ENCODE results near the gene TCF7L1.
"Not testable (repeated sequence)": the region's sequence is repeated elsewhere in the genome, so short reads cannot be mapped to it uniquely, and the experiment has no call there.

TCF7L1 gene

DNA sequence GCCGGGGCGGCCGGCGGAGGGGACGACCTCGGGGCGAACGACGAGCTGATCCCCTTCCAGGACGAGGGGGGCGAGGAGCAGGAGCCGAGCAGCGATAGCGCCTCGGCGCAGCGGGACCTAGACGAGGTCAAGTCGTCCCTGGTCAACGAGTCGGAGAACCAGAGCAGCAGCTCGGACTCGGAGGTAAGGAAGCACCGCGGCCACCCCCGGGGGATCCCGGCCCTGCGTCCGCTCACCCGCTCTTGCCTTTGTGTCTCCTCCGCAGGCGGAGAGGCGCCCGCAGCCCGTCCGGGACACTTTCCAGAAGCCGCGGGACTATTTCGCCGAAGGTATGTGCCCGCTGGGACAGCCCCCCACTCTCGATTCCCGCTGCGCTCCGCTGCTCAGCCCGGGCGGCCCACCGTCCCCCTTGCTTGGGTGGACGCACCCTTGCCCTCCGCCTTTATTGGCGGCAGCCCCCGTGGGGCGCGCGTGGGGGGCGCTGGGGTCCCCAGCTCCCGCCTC, 611 bp downstream of the TCF7L1 start:
- DNase-seq, result peak; percentile 18

- peak; percentile 13 for DNase-seq
Measured at GRCh38 chr2:85134255-85134895, 1.2 kb downstream of the TCF7L1 start.

- no peak for DNase-seq
Measured at GRCh38 chr2:85134896-85135659, 1.9 kb downstream of the TCF7L1 start.

DNA sequence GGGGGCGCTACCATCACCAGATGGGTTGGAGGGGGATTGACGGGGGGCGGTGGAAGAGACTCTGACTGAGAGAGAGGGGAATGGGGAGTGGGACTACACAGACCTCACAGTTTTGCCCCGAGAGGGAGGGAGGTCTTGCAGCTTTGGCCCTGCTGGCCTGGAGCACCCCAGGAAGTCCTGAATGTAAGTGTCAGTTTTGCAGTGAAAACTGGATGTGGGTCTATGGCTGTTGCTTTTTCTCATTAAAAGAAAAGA, 2.4 kb downstream of the TCF7L1 start:
- DNase-seq, result no peak

GRCh38 chr2:85137156-85137555, 4.0 kb downstream of the TCF7L1 start:
- no peak for DNase-seq

- DNase-seq, result no peak
Measured at GRCh38 chr2:85143463-85144082, 10.4 kb downstream of the TCF7L1 start.

DNA sequence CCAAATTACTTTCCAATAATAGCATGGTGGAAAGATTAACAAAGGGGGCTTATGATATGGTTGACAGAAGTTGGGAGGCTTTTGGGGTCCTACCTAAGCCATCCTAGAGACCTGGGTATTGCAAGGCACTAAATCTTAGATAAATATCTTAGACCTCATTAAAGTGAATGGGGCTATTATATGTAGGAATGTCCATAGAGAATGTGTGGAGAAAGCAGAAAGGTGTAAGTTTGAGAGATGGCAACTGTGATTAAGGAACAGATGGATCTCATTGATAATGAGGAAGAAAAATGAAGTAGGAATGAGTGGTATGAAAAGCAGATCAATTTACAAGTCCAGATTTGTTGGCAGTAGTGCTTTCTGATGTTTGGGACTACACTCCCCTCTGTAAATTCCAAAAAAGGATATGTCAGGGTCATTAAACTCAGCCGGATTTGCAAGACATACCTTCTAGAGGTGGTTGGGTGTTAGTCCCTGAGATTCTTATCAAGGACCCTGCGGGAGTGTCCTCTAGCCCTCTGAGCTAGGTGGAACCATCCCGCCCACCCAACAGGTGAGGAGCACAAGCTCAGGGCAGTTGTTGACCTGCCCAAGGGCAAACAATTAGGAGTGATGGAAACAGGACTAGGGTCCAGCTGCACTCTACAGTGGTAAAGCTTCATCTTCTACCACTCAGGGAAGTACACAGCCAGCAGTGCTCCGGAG, 12.1 kb downstream of the TCF7L1 start:
- no peak for DNase-seq

DNA sequence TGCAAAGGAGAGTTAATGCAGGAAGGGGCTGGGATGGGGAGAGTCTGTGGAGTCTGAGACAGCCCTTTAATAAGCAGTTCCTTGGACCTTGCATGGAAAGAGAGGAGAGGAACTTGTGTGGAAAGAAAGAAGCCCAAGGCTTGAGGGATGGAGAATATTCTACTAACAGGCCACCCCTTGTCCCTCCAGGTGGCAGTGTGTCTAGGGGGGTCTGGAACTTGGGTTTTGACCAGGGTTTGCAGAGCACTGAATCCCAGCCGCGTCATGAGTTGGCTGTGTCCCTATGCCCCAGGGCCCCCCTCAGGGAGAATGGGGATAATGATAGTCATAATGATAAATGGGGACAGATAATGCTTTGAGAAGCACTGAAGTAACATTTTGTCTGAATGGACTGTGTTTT, 15.0 kb downstream of the TCF7L1 start:
- no peak for DNase-seq

- no peak for DNase-seq
Measured at GRCh38 chr2:85151026-85151425, 17.8 kb downstream of the TCF7L1 start.

- DNase-seq, result no peak
Measured at GRCh38 chr2:85152895-85153294, 19.7 kb downstream of the TCF7L1 start.

- no peak for DNase-seq
Measured at GRCh38 chr2:85154048-85154753, 21.0 kb downstream of the TCF7L1 start.

GRCh38 chr2:85155082-85155481, 21.9 kb downstream of the TCF7L1 start:
- DNase-seq, result not testable (repeated sequence)

GRCh38 chr2:85156153-85156552, 23.0 kb downstream of the TCF7L1 start:
- no peak for DNase-seq

DNA sequence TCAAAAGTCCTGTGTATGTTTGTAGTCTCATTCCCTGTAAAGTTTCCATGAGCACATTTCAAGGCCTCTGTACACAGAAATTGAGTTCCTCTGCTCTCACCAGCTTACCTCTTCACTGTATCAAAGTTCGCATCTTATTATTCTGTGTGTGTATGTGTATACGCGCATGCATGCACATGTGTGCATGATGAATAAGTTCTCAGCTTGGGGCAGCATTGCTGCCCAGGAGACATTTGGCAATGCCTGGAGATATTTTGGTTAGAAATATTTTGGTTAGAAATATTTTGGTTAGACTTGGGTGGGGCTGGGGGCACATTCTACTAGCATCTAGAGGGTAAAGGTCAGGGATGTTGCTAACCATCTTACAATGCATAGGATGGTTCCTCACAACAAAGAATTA, 23.4 kb downstream of the TCF7L1 start:
- DNase-seq, result no peak

- DNase-seq, result no peak
Measured at GRCh38 chr2:85157345-85157744, 24.2 kb downstream of the TCF7L1 start.

- DNase-seq, result no peak
Measured at GRCh38 chr2:85158559-85159273, 25.5 kb downstream of the TCF7L1 start.

DNA sequence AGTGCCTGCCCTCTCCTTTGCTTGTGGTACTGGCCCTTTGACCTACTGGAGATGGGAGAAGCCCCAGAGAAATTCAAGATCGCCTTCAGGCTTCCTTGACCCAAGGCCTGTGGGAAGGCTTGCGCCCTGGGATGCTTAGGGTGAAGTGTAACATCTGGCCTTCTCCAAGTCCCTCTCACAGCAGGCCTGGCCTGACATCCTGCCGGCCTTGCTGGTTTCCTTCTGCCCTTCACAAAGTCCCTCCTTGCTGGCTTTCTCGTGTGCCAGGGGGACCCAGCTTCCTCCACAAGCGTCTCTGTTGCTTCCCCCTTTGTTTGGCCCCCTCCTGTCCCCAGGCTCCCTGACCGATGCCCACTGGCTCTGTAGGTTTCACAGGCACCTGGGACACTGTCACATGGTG, 26.4 kb downstream of the TCF7L1 start:
- DNase-seq, result no peak

- no peak for DNase-seq
Measured at GRCh38 chr2:85160966-85161960, 28.1 kb downstream of the TCF7L1 start.

GRCh38 chr2:85162746-85163301, 29.6 kb downstream of the TCF7L1 start:
- no peak for DNase-seq

DNA sequence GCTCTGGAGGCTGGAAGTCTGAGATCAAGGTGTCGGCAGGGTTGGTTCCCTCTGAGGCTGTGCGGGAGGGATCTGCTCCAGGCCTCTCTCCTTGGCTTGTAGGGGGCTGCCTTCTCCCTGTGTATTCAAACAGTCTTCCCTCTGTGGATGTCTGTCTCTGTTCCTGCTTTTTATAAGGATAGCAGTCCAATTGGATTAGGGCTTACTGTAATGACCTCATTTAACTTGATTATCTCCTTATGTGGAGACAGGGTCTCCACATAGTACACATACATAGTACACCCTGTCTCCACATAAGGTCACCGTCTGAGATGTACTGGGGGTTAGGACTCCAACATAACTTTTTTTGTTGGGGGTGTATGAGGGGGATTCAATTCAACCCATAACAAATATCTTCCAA, 30.5 kb downstream of the TCF7L1 start:
- DNase-seq, result no peak

DNA sequence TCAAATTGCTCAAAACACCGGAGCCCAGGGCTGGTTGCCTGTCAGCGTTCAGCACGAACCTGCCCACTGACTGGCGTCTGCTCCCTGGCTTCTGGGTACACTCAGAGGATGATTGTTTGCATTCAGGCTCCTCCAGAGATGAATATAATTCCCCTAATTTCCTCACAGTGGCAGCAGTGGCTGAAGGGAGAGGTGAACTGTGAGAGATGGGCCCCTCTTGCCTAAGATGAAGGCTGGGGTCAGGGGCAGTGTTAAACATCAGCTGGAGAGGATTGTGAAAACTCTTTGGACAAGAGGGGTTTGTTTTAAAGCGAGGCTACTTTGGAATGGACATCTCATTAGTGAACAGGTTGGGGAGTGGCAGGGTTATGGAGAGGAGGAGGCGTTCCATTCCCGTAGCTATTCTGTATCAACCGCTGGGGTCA, 31.0 kb downstream of the TCF7L1 start:
- DNase-seq, result no peak
